HepG2 (cell line): ENCODE results near the gene FHIT. TPM values are rescaled to one million over a fixed set of nuclear protein-coding genes. Genes with fewer than 3 reads are reported as not detected.

Source experiments
- ATAC-seq: fragments of 200-7000 bp; cut with Tn5 transposase; 3 replicates; pipeline ENCODE4 v1.9.1; 2020; ENCODE audit warnings: mild to moderate bottlenecking, moderate library complexity
- BruUV-seq: library from RNA; stranded (reverse); fragments of 400-500 nt; replicated peaks from 2 replicates; lab custom pipeline; 2021; lab: Mats Ljungman, UMichigan
- CTCF ChIA-PET: fragments of 300-600 bp; formaldehyde crosslinking; extraction: SDS; loops from one replicate; lab custom pipeline; 2021; ENCODE audit warnings: low total read pairs, inconsistent platforms, low intra/inter-chr PET ratio; lab: Yijun Ruan, JAX
- POLR2A ChIA-PET: fragments of 350-600 bp; sonication (Branson Sonifier 250); formaldehyde crosslinking; loops from one replicate; lab custom pipeline; 2020; ENCODE audit warnings: antibody characterized with exemption, inconsistent platforms; lab: Yijun Ruan, JAX
- DNase-seq: peaks from one replicate; pipeline ENCODE4 v3.0.0-alpha.2; 2015; ENCODE audit warnings: low spot score
- FAIRE-seq: peaks from 3 replicates; lab custom pipeline; 2011; peaks lifted over from hg19 to GRCh38; lab: Jason Lieb, UNC
- H2AFZ ChIP-seq: one replicate; pipeline ENCODE4 v1.6.1; 2011; ENCODE audit warnings: low read length, inconsistent platforms
- H3K27ac ChIP-seq: fragments of 300-600 bp; 3 replicates; pipeline ENCODE4 v1.8.0; 2011; ENCODE audit warnings: mixed run types, mild to moderate bottlenecking, mixed read lengths, low read length, inconsistent platforms; ENCODE audit not compliant: insufficient read depth; ENCODE audit errors: extremely low read length
- H3K27me3 ChIP-seq, 2 experiments: fragments of 200-600 bp in 1 of 2; 2 replicates in 1 of 2; 3 replicates in 1 of 2; pipeline versions ENCODE4 v1.6.0 to v1.8.0; 2011; ENCODE audit warnings: low read length in 2 of 2, mild to moderate bottlenecking in 2 of 2, moderate library complexity in 2 of 2, inconsistent platforms in 1 of 2; ENCODE audit not compliant: insufficient read depth in 2 of 2, control insufficient read depth in 1 of 2
- H3K36me3 ChIP-seq, 2 experiments: fragments of 200-600 bp in 1 of 2; replicated peaks in 1 of 2; 2 replicates in 1 of 2; 3 replicates in 1 of 2; pipeline versions ENCODE4 v1.5.1 to v1.8.0; 2011; ENCODE audit warnings: low read length in 2 of 2, inconsistent platforms in 1 of 2; ENCODE audit not compliant: insufficient read depth in 2 of 2, control insufficient read depth in 1 of 2
- H3K4me1 ChIP-seq: 2 replicates; pipeline ENCODE4 v1.5.1; 2012; ENCODE audit warnings: low read length, inconsistent platforms; ENCODE audit not compliant: insufficient read depth
- H3K4me2 ChIP-seq: 2 replicates; pipeline ENCODE4 v1.6.0; 2011; ENCODE audit warnings: low read depth, low read length, inconsistent platforms
- H3K4me3 ChIP-seq, 3 experiments: fragments of 200-600 bp in 1 of 3; sonication (generic), shearing (Covaris generic) in 1 of 3; replicated peaks in 1 of 3; 2 replicates each; pipeline ENCODE4 v1.5.1; 2011 to 2016; ENCODE audit warnings: low read length in 3 of 3, inconsistent platforms in 2 of 3, low read depth in 2 of 3, mild to moderate bottlenecking in 2 of 3, control low read depth in 1 of 3, mixed read lengths in 1 of 3; ENCODE audit not compliant: insufficient read depth in 1 of 3
- H3K79me2 ChIP-seq: one replicate; pipeline ENCODE4 v1.6.1; 2011; ENCODE audit warnings: low read length, inconsistent platforms; ENCODE audit not compliant: insufficient read depth
- H3K9ac ChIP-seq: 2 replicates; pipeline ENCODE4 v1.6.0; 2011; ENCODE audit warnings: mild to moderate bottlenecking, low read depth, low read length, inconsistent platforms; ENCODE audit not compliant: insufficient read depth
- H3K9me3 ChIP-seq: 2 replicates; pipeline ENCODE4 v1.5.1; 2012; ENCODE audit warnings: mild to moderate bottlenecking, low read length
- H4K20me1 ChIP-seq: 2 replicates; pipeline ENCODE4 v1.6.0; 2011; ENCODE audit warnings: inconsistent platforms, mild to moderate bottlenecking, low read length, moderate library complexity; ENCODE audit not compliant: insufficient read depth
- CENPT ChIP-seq: sonication (generic); formaldehyde crosslinking; IDR thresholded peaks from 2 replicates; pipeline ENCODE4 v1.8.0; 2022; ENCODE audit warnings: low read depth, mild to moderate bottlenecking, moderate library complexity, missing genetic modification reagents
- EEA1 ChIP-seq: sonication (generic); formaldehyde crosslinking; IDR thresholded peaks from 2 replicates; pipeline ENCODE4 v1.5.1; 2020; ENCODE audit warnings: mild to moderate bottlenecking, missing genetic modification reagents, borderline replicate concordance
- PHF5A ChIP-seq: IDR thresholded peaks from one replicate; pipeline ENCODE4 v1.6.1; 2018; ENCODE audit warnings: low read depth, missing genetic modification reagents; ENCODE audit not compliant: unreplicated experiment
- SMYD3 ChIP-seq: sonication (generic); formaldehyde crosslinking; IDR thresholded peaks from 2 replicates; pipeline ENCODE4 v1.8.1; 2023; ENCODE audit warnings: mild to moderate bottlenecking, missing genetic modification reagents
- ZBTB10 ChIP-seq: sonication (generic); formaldehyde crosslinking; IDR thresholded peaks from 2 replicates; pipeline ENCODE4 v1.4.0; 2020; ENCODE audit warnings: missing genetic modification reagents, borderline replicate concordance
- ZFP82 ChIP-seq: sonication (generic); formaldehyde crosslinking; IDR thresholded peaks from 2 replicates; pipeline ENCODE4 v1.5.1; 2020; ENCODE audit warnings: mild to moderate bottlenecking, missing genetic modification reagents, borderline replicate concordance
- ZKSCAN1 ChIP-seq: fragments of 150-350 bp; IDR thresholded peaks from 2 replicates; pipeline ENCODE4 v1.6.1; 2014; ENCODE audit warnings: low read length
- ZNF484 ChIP-seq: sonication (generic); formaldehyde crosslinking; IDR thresholded peaks from 2 replicates; pipeline ENCODE4 v1.5.1; 2020; ENCODE audit warnings: mild to moderate bottlenecking, low read depth, missing genetic modification reagents, borderline replicate concordance
- ZNF577 ChIP-seq: sonication (generic); formaldehyde crosslinking; IDR thresholded peaks from 2 replicates; pipeline ENCODE4 v1.4.0; 2020; ENCODE audit warnings: mild to moderate bottlenecking, low read depth, missing genetic modification reagents, borderline replicate concordance
- ZNF615 ChIP-seq: sonication (generic); formaldehyde crosslinking; IDR thresholded peaks from 2 replicates; pipeline ENCODE4 v1.5.0; 2020; ENCODE audit warnings: mild to moderate bottlenecking, missing genetic modification reagents, borderline replicate concordance
- ZNF816 ChIP-seq: sonication (generic); formaldehyde crosslinking; IDR thresholded peaks from 2 replicates; pipeline ENCODE4 v1.8.0; 2022; ENCODE audit warnings: missing genetic modification reagents, mild to moderate bottlenecking, borderline replicate concordance
- WGBS: methylation state at CpG from one replicate; pipeline ENCODE4 v1.1.6; 2017; ENCODE audit warnings: low lambda C conversion rate; 5-methylcytosine and 5-hydroxymethylcytosine counted together
- in situ Hi-C: cut with HindIII; loops from 2 replicates; pipeline ENCODE4 v1.10.0; 2017; ENCODE audit warnings: low pct_unique_long_range_greater_than_20kb; ENCODE audit not compliant: extremely low pct_ligation_motif_present
- intact Hi-C: fragments of 100-400 bp; cut with micrococcal nuclease; formaldehyde crosslinking; loops from one replicate; pipeline ENCODE4 v1.10.0; 2022; ENCODE audit not compliant: unreplicated experiment
- polyA plus RNA-seq, 8 experiments: library from polyadenylated mRNA; depleted of rRNA in 3 of 8; stranded (reverse) in 7 of 8; unstranded in 1 of 8; fragments of >200 nt; fragmentation: Illumina TruSeq in 4 of 8; extraction: Trizol in 4 of 8; gene quantifications; 2 replicates each; pipeline versions ENCODE4 v1.2.1 to v1.2.3, GENCODE V29; 2011 to 2016; ENCODE audit warnings: low read depth in 4 of 8, missing spikeins in 1 of 8, mixed read lengths in 1 of 8; ENCODE audit not compliant: insufficient read depth in 1 of 8
- total RNA-seq, 5 experiments: library from RNA; depleted of rRNA; stranded (reverse); fragments of >200 nt; fragmentation: Illumina TruSeq; extraction: Trizol; gene quantifications; 2 replicates each; pipeline ENCODE4 v1.2.3, GENCODE V29; 2016; ENCODE audit warnings: low read depth in 1 of 5
- TF ChIP-seq, protein P1 (sequence below): sonication (generic); formaldehyde crosslinking; IDR thresholded peaks from 2 replicates; pipeline ENCODE4 v1.4.0; 2020; ENCODE audit warnings: low read depth, mild to moderate bottlenecking, missing genetic modification reagents

The FHIT gene
- total and polyA plus RNA-seq, 2 of the 13 experiments (the other 11 are each of a cell fraction or from before 2014, with no cell fraction given): 4.0 to 4.6 TPM

- TF ChIP-seq ZKSCAN1 (no peak), EEA1 (CRISPR knock-in tag) (no peak), ZNF484 (CRISPR knock-in tag) (no peak), PHF5A (CRISPR knock-in tag) (no peak)
These were observed 857.3 kb downstream of the FHIT start (continued) for GRCh38 chr3:60393946-60394345.

- DNase-seq (no peak), ATAC-seq (no peak), FAIRE-seq (no peak)
- Histone ChIP-seq H3K36me3 (no peaks in the 10 kb centered on the region), H3K27ac (no peak overlapping the region), H2AFZ (no peak overlapping the region), H4K20me1 (no peaks in the 10 kb centered on the region), H3K9ac (no peak overlapping the region), H3K27me3 (no peaks in the 10 kb centered on the region), H3K4me2 (no peak overlapping the region), H3K9me3 (no peaks in the 10 kb centered on the region), H3K4me3 (no peak overlapping the region), H3K79me2 (no peaks in the 10 kb centered on the region), H3K4me1 (no peaks in the 10 kb centered on the region)
- BruUV-seq: no TSS peak
- POLR2A ChIA-PET: no interaction called here
- intact Hi-C loops (no loop called here), in situ Hi-C loops (no loop called here)
- no peak for TF ChIP-seq ZNF816 (CRISPR knock-in tag)
- no peak for TF ChIP-seq ZNF577 (CRISPR knock-in tag)
- TF ChIP-seq ZFP82 (CRISPR knock-in tag): no peak
- TF ChIP-seq CENPT: no peak
- CTCF ChIA-PET: no interaction called here
- 21% methylated on average over 2 of the region's 2 CpGs for WGBS
These were observed 858.8 kb downstream of the FHIT start for GRCh38 chr3:60392501-60392900.

- FAIRE-seq (no peak), DNase-seq (no peak), ATAC-seq (no peak)
- H3K79me2 ChIP-seq: no peaks in the 10 kb centered on the region
- no peaks in the 10 kb centered on the region for H4K20me1 ChIP-seq
- intact Hi-C loops: no loop called here
- ChIA-PET POLR2A (no interaction called here), CTCF (no interaction called here)
- no peaks in the 10 kb centered on the region for H3K36me3 ChIP-seq
- H3K27me3 ChIP-seq: no peaks in the 10 kb centered on the region
- in situ Hi-C loops: no loop called here
- BruUV-seq: no TSS peak
- WGBS: 4% methylated on average over 1 of the region's 1 CpG
- no peaks in the 10 kb centered on the region for H3K4me1 ChIP-seq
- no peak overlapping the region for H2AFZ ChIP-seq
- H3K9ac ChIP-seq: no peak overlapping the region
- H3K4me3 ChIP-seq: no peak overlapping the region
- H3K4me2 ChIP-seq: no peak overlapping the region
- H3K27ac ChIP-seq: no peak overlapping the region
- no peaks in the 10 kb centered on the region for H3K9me3 ChIP-seq
- TF ChIP-seq, protein P1, sequence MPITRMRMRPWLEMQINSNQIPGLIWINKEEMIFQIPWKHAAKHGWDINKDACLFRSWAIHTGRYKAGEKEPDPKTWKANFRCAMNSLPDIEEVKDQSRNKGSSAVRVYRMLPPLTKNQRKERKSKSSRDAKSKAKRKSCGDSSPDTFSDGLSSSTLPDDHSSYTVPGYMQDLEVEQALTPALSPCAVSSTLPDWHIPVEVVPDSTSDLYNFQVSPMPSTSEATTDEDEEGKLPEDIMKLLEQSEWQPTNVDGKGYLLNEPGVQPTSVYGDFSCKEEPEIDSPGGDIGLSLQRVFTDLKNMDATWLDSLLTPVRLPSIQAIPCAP (CRISPR knock-in tag): no peak
- TF ChIP-seq ZBTB10 (CRISPR knock-in tag) (no peak), ZNF615 (CRISPR knock-in tag) (no peak), SMYD3 (CRISPR knock-in tag) (no peak)
These were observed 860.0 kb downstream of the FHIT start for GRCh38 chr3:60391292-60391691.
